Measurements from ENCODE around the gene SENP7. TPM values are rescaled to one million over a fixed set of nuclear protein-coding genes. Genes with fewer than 3 reads are reported as not detected.
"Not testable (repeated sequence)": the region's sequence is repeated elsewhere in the genome, so short reads cannot be mapped to it uniquely, and the experiment has no call there.

Gene SENP7
- total RNA-seq, 1 donor from 2014 or later = 8.1 TPM

DNA sequence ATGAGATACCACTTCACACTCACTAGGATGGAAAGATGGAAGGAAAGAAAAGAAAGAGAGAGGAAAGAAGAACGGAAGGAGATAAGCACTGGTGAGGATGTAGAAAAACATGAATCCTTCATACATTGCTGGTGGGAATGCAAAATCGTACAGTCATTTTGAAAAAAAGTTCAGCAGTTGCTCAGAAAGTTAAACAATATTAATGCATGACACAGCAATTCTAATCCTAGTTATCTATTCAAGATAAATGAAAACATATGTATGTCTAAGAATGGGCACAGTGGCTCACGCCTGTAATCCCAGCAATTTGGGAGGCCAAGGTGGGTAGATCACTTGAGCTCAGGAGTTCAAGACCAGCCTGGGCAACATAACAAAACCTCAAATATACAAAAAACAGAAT, 59.1 kb downstream of the SENP7 start:
- DNase-seq (ENCODE audit: low read depth in 2 of 2) = no peak

DNA sequence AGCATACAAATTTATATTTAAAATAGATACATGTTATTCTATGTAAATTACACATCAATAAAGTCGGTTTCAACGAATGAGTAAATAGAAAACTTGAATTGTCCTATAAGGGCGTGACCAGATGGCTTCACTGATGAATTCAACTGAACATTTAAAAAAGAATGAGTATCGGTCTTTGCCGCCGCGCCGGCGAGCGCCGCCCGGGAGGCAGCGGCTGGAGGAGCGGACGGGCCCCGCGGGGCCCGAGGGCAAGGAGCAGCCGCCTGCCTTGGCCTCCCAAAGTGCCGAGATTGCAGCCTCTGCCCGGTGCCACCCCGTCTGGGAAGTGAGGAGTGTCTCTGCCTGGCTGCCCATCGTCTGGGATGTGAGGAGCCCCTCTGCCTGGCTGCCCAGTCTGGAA, 74.4 kb downstream of the SENP7 start:
- DNase-seq (ENCODE audit: low read depth in 2 of 2) = not testable (repeated sequence)

DNA sequence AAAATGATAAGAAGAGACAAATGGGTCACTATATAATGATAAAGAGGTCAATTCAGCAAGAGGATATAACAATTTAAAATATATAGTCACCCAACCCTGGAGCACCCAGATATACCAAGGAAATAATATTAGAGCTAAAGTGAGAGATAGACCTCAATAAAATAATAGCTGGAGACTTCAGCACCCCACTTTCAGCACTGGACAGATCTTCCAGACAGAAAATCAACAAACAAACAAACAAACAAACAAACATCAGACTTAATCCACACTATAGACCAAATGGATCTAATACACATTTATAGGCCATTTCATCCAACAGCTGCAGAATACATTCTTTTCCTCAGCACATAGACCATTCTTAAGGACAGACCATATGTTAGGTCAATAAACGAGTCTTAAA, 79.4 kb downstream of the SENP7 start:
- DNase-seq (ENCODE audit: low read depth in 2 of 2) = no peak

DNA sequence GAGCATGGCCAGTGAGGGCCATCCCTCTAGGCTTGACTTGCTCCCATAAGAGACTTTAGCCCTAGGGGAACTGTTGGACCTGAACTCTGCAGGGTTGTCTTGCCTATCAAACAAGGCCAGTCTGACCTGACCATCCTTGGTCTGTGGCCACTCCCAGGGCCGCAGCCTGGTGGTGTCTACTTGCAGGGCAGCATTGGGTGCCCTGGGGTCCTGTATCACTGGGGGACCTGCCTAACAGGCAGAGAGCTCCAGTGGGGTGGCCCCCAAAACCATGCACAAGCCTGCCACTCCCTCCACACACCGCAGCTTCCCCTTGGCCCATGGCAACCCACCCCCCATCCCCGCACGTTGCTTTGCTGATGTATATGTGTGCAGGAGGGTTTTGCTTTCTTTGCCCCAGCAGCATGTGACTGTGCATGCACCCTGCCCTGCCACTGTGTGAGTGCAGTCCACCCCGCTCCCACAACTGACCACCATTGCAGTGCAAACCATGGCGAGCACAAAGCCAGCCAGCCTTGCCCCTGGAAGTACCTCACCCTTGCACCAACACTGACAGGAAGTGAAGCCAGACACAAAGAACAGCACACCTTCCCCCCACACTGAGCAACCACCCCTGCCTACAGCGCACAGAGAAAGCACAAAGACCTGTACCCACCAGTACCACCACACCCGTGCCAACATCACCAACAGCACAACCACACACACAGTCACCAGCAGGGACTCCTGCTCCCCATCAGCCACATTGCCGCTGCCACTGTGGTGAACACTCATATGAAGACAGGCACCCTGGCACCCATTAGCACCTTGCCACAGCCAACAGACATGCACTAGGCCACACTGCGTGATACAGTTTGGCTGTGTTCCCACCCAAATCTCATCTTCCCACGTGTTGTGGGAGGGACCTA, 88.8 kb downstream of the SENP7 start:
- no peak for DNase-seq (ENCODE audit: low read depth in 2 of 2)

DNA sequence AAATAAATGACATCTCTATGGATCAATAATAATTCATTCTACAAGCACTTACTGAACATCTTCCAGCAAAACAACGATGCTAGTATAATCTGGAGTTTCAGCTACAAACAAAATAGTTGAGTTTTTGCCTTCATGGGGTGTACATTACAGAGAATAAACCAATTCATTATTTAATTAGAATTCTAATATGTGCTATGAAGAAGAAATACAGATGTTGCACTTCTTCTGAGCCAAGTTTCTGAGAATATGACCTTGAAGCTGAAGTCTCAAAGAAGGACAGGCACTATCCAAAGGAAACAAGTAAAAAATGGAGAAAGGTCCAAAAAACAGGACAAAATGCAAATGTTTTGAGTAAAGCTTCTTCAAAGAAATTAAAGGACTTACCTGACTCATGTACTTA, 94.2 kb downstream of the SENP7 start:
- DNase-seq (ENCODE audit: low read depth in 2 of 2) = no peak

DNA sequence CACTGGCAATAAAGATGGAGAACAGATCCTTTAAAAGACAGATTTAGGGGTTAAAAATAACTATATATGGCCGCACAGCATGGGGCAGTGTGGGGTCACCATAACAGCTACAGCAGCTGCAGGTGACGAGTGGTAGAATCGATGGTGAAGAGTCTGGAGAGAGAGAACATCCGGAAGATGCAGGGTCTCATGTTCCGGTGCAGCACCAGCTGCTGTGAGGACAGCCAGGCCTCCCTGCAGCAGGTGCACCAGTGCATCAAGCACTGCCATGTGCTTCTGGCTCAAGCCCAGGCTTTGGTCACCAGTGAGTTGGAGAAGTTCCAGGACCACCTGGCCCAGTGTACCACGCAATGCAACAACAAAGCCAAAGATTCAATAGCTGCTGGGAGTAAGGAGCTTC, 98.9 kb downstream of the SENP7 start:
- no peak for DNase-seq (ENCODE audit: low read depth in 2 of 2)

DNA sequence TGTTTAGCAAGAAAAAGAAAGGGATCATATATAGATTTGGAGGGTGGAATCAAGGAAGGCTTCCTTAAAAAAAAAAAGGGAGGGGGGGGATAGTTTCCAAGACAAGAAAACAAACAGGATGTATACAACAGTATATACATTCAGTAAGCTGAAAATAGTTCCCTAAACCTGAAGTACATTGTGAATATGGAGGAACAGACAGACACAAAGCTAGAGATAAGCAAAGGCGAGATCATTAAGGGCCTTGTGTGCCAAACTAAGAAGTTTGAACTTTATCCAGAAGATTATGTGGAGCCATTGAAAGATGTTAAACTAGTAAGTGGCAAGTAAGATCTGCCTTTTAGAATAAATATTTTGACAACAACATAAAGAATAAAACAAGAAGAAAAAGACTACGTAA, 99.4 kb downstream of the SENP7 start:
- DNase-seq (ENCODE audit: low read depth in 2 of 2) = no peak

DNA sequence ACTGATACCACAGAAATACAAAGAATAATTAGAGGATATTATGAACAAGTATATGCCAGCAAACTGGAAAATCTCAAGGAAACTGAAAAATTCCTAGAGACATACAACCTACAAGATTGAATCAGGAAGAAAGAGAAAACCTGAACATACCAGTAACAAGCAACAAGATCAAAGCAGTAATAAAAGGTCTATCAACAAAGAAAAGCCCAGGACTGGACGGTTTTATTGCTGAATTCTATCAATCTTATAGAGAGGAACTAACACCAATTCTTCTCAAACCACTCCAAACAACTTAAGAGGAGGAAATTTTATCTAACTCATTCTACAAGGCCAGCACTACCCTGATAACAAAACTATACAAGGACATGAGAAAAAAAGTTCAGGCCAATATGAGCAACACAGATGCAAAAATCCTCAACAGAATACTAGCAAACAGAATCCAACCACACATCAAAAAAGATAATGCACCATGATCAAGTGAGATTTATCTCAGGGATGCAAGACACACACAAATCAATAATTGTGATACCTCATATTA, 121.5 kb downstream of the SENP7 start:
- DNase-seq (ENCODE audit: low read depth in 2 of 2) = no peak

DNA sequence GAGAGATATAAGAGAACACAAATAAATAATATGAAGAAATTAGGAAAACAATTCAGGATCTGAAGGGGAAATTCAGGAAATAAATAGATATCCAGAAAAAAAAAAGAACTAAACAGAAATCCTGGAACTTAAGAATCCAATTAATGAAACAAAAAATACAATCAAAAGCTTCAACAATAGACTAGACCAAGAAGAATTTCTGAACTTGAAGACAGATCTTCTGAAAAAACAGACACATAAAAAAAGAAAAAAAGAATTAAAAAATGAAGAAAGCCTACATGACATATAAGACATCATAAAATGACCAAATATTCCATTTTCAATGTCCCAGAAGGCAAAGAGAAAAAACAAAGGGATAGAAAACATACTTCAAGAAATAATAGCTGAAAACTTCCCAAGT, 124.3 kb downstream of the SENP7 start:
- no peak for DNase-seq (ENCODE audit: low read depth in 2 of 2)

DNA sequence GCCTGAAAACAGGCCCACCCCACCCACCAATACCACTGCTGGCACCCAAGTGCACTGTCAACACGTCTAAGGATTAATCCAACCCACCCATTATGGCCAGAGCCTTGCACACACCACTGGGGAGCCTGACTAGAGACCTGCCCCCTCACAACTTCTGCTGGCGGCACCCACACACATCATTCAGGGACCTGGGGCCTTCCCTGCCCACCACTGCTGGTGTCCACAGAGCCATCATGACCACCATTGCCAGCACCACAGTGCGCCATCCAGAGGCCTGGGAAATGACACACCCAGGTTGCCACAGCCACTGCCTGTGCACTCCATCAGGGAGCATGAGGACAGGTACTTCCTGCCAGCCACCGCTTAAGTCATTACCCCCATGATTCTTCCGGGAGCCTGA, 125.7 kb downstream of the SENP7 start:
- no peak for DNase-seq (ENCODE audit: low read depth in 2 of 2)

DNA sequence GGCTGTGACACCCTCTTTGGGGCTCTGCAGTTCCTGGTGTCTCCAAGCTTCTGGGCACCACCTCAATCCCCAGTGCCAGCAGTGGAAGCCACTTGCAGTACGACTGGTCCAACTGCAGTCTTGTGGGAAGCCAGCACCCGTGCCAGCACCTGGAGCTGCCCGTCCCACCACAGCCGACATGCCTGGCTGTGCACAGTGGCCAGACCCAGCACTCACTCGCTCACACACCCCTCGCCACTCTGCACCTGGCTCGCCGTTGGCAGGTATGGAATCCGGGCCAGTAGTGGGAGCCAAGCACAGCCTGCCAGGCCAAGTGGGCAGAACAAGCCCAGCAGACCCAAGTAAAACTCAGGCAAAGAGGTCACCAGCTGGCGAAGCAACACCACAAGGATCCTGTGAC, 128.6 kb downstream of the SENP7 start:
- DNase-seq (ENCODE audit: low read depth in 2 of 2) = no peak

DNA sequence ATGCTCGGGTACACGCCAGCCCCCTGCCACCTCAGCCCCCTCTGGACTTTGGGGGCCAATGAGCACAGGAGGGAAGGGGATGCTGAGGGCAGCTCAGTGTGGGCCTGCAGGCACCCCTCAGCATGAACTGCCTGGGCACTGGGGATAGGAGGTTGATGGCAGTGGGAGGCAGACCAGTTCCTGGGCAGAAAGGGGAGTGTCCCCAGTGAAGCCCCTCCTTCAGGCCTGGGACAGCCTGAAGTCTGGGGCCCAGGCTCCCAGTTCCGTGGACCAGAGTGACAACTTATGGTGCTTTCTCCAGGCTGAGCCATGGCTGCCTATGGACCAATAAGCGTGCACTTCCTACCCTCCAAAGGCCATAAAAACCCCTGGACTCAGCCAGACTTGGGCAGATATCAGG, 129.4 kb downstream of the SENP7 start:
- DNase-seq (ENCODE audit: low read depth in 2 of 2) = no peak

DNA sequence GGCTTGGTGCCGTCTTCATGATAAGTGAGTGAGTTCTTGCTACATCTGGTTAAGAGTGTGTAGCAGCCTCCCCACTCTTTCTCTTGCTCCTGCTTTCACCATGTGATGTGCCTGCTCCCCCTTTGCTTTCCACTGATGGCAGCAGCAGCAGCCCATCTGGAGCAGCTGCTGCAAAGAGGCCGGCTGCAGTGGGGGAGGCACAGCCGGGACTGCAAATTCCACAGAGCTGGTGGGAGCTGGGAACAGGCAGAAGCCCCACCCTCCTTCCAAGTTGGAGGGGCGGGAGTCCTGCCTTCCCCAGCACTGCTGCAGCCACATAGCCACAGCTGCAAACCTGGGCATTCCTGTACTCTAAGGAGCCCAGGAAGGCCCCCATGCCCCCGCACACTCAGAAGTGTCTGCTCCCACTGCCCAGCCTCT, 129.8 kb downstream of the SENP7 start:
- no peak for DNase-seq (ENCODE audit: low read depth in 2 of 2)

DNA sequence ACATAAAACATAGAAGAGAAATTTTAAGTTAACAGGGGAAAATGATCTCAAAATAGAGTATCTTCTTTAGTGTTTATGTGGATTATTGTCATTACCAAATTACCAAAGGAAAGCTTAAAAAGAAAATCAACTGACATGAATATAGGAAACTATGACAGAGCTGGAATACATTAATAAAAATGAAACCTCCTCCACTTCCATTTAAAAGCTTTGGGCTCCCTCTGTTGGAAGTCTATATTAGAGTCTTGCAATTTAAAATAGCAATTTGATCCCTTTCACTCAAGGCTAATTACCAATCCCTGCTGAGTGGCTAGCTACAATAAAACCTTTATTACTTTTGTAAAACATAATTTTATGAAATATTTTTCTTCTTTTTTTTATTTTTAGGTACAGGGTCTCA, 131.2 kb downstream of the SENP7 start:
- DNase-seq (ENCODE audit: low read depth in 2 of 2) = peak; percentile 49 to 56

DNA sequence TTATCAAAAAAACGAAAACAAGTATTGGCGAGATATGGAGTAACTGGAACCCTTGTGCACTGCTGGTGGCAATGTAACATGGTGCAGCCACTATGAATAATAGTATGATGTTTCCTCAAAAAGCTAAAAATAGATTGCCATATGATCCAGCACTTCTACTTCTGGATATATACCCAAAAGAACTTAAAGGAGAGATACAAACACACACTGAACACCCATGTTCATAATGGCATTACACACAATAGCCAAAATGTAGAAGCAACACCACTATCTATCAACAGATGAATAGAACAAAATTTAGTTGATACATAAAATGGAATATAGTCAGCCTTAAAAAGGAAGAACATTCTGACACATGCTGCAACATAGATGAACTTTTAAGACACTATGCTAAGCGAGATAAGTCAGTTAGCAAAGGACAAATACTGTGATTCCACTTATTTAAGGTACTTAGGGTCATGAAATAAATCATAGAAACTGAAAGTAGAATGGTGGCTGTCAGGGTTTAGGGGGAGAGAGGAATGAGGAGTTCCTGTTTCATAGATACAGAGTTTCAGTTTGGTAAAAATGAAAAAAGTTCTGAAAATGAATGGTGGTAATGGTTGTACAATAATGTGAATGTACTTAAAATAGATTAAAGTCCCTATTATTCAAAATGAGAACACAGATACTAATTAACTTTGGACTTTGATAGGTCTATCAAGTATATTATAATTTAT, 133.2 kb downstream of the SENP7 start:
- DNase-seq (ENCODE audit: low read depth in 2 of 2) = no peak

DNA sequence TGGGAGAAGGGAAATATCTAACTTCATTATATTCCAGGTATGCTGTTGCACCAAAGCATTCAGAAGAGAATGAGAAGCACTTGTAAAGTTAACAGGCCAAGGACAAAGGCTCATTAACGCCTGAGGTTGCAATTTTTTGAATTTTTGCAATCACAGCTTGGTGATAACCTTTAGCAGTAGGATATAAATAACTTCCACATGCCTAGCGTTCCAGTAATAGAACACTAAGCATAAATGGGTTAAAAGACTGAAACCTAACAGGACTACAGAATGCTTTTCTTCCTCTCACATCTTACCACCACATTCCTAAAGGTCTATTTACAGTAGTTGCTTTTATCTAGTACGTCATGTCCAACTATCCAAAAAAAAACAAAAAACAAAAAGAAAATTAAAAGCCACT, 135.2 kb downstream of the SENP7 start:
- DNase-seq (ENCODE audit: low read depth in 2 of 2) = peak; percentile 30 to 38

DNA sequence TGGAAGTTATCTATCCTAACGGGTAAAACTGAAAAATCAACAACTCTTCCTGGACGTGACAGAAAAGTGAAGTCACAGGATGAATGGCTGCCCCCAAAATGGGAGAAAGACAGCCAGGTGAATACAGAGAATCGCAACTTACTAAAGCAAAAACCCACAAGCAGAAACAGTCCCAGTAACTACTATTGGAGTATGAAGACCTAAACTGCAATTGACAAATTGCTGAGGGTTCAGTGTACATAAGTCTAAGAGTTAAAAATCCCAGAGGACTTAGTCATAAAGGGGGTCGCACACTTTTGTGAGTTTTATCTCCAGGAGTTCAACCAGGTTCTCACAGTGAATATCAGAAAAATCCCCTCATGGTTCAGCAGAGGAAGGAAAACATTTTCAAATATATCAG, 135.8 kb downstream of the SENP7 start:
- peak in 1 of 2 donors; percentile 21 for DNase-seq (ENCODE audit: low read depth in 2 of 2)

DNA sequence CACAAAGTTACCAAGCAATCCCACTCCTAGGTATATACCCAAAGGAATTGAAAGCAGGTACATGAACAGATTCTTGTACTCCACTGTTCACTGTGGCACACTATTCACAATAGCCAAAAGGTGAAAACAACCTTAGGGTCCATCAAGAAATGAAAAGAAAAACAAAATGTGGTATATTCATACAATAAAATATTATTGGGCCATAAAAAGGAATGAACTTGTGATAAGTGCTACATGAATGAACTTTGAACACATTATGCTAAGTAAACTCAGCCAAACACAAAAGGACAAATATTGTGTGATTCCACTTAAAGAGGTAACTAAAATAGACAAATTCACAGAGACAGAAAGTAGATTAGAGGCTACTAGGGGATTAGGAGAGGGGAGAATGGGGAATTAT, 137.4 kb downstream of the SENP7 start:
- DNase-seq (ENCODE audit: low read depth in 2 of 2) = no peak

DNA sequence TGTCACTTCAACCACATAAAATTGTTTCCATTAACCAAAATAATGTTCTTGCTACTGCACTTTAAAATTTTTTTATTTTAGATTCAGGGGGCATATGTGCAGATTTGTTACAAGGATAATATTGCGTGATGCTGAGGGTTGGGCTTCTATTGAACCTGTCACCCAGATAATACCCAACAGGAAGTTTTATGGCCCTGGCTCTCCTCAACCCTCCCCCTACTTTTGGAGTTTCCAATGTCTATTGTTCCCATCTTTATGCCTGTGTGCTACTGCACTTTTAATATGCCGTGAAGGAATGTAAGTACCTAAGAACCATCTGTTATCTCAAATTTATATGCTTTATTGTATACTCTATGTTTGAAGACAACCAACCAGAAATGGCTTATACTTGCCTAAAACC, 150.6 kb downstream of the SENP7 start:
- no peak for DNase-seq (ENCODE audit: low read depth in 2 of 2)

DNA sequence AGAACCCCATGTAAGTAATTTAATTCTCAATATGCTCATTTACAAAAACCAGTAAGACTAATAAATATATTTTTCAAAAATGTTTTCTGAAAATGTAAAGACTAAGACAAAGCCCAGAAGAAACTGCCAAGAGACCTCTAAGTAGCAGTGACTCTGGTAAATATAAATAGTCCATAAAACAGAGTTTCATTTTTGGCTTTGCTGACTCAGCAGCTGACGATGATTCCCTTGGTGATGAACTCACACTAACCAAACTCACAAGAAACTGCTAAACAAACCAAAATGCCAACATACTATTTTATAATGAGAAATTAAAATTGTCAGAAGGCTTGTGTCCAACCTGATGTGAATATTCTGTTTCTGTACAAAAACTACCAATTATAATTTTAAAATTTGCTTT, 161.2 kb downstream of the SENP7 start:
- no peak for DNase-seq (ENCODE audit: low read depth in 2 of 2)

DNA sequence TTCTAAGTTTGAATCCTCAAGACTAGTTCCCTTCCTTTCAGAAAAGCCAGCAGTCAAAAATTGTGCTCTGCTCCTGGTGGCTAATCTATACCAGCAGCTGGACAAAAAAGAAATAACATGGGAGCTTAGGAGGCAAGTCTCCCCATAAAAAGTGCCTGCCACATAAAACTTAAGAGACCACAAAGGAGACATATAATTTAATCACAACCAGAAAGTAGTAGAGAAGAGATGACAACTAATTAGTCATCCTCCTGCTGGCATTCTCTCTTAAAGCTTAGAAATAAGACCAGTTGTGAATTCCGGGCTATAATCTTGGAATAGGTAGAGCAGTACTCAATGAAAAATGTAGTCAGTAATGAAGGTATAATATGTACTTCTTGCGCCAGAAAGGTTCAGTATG, 172.4 kb downstream of the SENP7 start:
- no peak for DNase-seq (ENCODE audit: low read depth in 2 of 2)

DNA sequence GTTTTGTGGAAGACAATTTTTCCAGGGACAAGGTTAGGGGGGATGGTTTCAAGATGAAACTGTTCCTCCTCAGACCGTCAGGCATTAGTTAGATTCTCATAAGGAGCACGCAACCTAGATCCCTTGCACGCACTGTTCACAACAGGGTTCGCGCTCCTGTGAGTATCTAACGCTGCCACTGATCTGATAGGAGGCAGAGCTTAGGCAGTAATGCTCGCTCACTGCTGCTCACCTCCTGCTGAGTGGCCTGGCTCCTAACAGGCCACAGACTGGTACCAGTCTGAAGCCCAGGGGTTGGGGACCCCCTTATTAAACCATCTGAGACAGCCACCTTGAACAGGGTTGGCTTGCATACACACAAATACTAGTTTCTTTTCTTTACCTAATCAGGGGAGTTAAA, 179.1 kb downstream of the SENP7 start:
- no peak for DNase-seq (ENCODE audit: low read depth in 2 of 2)
